GM21360 (cell line): Measurements from ENCODE around the gene MEMO1.

ENCODE experiments used
- ATAC-seq: cut with Tn5 transposase; IDR thresholded peaks from one replicate; pipeline ENCODE4 v1.9.1; 2021; ENCODE audit warnings: mild to moderate bottlenecking, moderate library complexity; ENCODE audit not compliant: unreplicated experiment

Gene MEMO1

DNA sequence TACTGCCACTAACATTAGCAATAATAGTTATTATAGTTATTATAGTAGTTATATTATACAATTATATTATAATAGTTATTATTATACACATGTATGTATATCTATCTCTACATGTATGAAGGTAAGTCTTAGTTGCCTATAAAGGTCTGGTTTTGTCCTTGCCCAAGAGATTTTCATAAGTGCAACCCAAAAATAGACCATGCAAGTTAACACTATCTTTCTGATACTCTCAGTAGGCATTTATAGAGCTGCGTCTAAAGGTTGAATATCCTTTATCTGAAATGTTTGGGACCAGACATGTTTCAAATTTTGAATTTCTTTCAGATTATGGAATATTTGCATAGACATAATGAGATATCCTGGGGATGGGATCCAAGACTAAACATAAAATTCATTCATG lies 175.4 kb downstream of the MEMO1 start:
- no peak for ATAC-seq

DNA sequence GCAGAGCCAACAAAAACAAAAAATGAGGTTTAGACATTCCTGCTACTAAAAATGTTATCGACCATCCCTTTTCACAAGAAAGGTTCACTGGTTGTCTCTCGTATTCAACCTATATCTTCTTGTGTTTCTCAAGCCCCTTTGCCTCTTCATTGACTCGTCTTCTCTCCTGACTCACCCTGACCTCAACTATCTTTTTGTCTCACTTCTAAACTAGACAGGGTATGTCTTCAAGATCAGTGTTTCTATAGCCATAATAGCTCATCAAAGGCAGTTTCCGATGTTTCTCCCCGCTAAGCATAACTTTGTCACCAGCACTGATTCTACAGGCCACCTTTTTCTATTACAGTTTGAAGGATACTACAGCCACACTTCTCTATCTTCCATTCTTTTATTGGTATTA lies 178.4 kb downstream of the MEMO1 start:
- ATAC-seq = no peak

DNA sequence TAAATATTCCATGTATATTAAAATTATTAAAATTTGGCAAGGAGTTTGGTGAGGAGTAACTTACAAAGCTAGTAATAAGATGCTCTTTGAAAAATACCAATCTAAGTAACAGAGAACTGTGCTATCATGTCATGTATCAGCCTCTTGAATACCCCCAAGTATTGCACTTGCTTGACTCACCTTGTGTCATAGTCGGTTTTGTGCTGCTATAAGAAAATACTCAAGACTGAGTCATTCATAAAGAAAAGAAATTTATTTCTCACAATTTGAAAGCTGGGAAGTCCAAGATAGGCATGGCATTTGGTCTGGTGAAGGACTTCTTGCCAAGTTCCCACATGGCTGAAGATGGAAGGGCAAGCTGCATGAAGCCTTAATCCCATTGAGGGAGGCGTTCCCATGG lies 179.2 kb downstream of the MEMO1 start:
- ATAC-seq = no peak

DNA sequence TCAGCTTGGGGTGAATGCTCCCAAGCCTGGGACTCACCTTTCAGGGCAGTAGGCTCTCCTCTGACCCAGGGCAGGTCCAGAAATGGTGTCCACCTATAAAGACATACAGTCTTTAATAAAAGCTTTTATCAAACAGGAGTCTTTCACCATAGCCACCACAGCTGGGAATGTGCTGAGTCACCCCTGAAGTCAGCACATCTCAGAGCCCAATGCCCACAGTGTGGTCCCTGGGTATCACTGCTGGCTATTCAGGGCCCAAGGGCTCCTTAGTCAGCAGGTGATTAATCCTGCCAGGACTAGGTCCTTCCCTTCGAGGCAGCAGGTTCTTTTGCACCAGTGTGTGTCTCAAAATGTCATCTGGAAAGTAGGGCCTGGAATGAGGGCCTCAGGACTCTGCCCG lies 181.9 kb downstream of the MEMO1 start:
- ATAC-seq = no peak

DNA sequence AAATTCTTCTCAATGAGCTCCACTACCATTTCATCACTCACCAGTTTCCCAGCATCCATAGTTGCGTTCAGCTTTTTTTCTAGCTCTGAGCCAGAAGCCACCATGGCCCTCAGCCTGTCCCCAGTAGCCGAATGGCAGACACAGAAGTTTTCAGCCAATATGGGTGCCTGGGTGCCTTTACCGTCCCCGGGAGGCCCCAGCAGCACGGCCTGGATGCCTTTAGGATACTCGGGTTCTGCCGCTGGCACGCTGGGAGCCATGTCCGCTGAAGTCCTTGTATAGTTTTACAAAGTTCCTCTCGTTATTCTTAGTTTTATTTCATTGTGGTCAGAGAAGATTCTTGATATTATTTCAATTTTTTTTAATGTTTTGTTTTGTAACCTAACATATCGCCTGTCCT lies 187.2 kb downstream of the MEMO1 start:
- ATAC-seq = no peak

DNA sequence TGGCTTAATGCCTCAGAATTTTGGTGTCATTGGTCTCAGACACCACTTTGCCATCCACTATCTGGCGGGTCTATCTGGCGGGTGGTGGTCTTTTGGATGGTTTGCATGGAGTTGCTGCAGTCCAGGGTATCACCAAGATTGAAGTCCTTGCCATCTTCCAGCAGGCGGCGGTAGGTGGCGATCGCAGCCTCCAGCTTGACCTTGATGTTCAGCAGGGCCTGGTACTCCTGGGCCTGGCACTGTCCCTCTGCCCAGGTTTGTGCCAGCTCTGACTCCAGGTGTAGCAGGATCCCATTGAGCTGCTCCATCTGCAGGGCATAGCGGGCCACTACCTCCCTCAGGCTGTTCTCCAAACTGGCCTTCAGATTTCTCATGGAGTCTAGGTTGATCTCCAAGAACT lies 188.2 kb downstream of the MEMO1 start:
- no peak for ATAC-seq
